Measurements from ENCODE around the gene PRKG2. TPM values are rescaled to one million over a fixed set of nuclear protein-coding genes. Genes with fewer than 3 reads are reported as not detected.

Gene PRKG2
- polyA plus RNA-seq, 1 of the 3 experiments (the other 2 are of a cell fraction) = not detected

DNA sequence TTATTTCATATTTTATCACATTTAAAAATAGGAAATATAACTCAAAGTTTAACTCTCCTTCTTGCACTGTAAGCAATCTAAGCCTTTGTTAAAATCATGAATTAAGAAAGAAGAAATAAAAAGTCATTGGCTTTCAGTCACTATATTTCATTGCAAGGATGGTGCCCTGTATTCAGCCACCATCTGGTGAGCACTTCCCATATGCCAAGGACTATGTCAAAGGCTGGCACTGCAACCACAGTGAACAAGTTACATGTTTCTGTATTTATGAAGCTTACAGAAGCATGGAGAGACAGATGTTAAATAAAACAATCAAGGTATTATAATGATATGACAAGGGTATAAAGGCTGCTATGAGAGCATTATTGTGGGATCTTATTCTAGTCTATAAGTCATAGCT is 68.6 kb downstream of the PRKG2 start:
- Histone ChIP-seq H3K36me3 (replicated peaks in 1 of 2; ENCODE audit: control insufficient read depth in 1 of 2, insufficient read depth in 2 of 2, low read length in 1 of 2) (no peaks in the 10 kb centered on the region), H3K4me1 (ENCODE audit: control insufficient read depth in 1 of 2, insufficient read depth in 2 of 2, low read depth in 1 of 2, low read length in 1 of 2) (no peaks in the 10 kb centered on the region), H3K9ac (no peak overlapping the region), H2AFZ (ENCODE audit: low read depth) (no peak overlapping the region), H3F3A (replicated peaks; ENCODE audit: insufficient read depth) (no peaks in the 10 kb centered on the region), H3K9me3 (no peaks in the 10 kb centered on the region), H3K27ac (ENCODE audit: low read depth in 2 of 2, low read length in 1 of 2) (no peak overlapping the region), H3K27me3 (ENCODE audit: insufficient read depth) (no peaks in the 10 kb centered on the region), H3K4me3 (ENCODE audit: low read depth in 2 of 2, low read length in 1 of 2) (no peak overlapping the region), H3K79me2 (ENCODE audit: insufficient read depth) (no peaks in the 10 kb centered on the region), H4K20me1 (ENCODE audit: insufficient read depth) (no peaks in the 10 kb centered on the region), H3K9me2 (no peaks in the 10 kb centered on the region), H3K4me2 (no peak overlapping the region)
- POLR2A ChIA-PET = no interaction called here
- DNase-seq = no peak
- no peak for TF ChIP-seq NRF1 (IDR thresholded peaks at IDR 0.05; ENCODE audit: low read depth, low read length)
- no peak for TF ChIP-seq MXI1 (IDR thresholded peaks at IDR 0.05; ENCODE audit: low read depth, low read length)
- TF ChIP-seq, protein P1, sequence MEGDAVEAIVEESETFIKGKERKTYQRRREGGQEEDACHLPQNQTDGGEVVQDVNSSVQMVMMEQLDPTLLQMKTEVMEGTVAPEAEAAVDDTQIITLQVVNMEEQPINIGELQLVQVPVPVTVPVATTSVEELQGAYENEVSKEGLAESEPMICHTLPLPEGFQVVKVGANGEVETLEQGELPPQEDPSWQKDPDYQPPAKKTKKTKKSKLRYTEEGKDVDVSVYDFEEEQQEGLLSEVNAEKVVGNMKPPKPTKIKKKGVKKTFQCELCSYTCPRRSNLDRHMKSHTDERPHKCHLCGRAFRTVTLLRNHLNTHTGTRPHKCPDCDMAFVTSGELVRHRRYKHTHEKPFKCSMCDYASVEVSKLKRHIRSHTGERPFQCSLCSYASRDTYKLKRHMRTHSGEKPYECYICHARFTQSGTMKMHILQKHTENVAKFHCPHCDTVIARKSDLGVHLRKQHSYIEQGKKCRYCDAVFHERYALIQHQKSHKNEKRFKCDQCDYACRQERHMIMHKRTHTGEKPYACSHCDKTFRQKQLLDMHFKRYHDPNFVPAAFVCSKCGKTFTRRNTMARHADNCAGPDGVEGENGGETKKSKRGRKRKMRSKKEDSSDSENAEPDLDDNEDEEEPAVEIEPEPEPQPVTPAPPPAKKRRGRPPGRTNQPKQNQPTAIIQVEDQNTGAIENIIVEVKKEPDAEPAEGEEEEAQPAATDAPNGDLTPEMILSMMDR (IDR thresholded peaks at IDR 0.05) = no peak
- CTCF ChIA-PET = no interaction called here

DNA sequence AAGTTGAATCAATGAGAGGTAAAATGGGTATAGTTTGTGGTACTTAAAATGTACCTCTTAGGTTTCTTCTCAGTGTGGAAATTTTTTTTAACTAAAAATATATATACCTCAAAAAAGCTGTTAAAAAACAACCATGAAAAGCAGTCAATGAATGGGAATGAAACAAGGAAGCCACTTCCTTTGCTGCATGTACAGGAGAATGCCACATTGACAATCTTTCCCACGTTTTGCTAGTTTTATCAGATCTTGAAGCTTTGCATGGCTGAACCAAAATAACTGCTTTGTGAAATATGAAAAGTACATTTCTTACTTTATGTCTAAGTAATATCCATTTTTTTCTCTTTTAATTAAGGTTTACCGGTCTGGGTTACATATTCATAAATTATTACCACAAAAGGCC is 71.8 kb downstream of the PRKG2 start:
- H3K4me2 ChIP-seq = no peak overlapping the region

More for the DNA sequence above, 71.8 kb downstream of the PRKG2 start:
- Histone ChIP-seq H4K20me1 (ENCODE audit: insufficient read depth) (no peaks in the 10 kb centered on the region), H3K36me3 (replicated peaks in 1 of 2; ENCODE audit: control insufficient read depth in 1 of 2, insufficient read depth in 2 of 2, low read length in 1 of 2) (no peaks in the 10 kb centered on the region), H3K9me3 (no peaks in the 10 kb centered on the region), H3K27me3 (ENCODE audit: insufficient read depth) (no peaks in the 10 kb centered on the region), H2AFZ (ENCODE audit: low read depth) (no peak overlapping the region), H3F3A (replicated peaks; ENCODE audit: insufficient read depth) (no peaks in the 10 kb centered on the region), H3K9me2 (no peaks in the 10 kb centered on the region), H3K9ac (no peak overlapping the region), H3K79me2 (ENCODE audit: insufficient read depth) (no peaks in the 10 kb centered on the region), H3K4me3 (ENCODE audit: low read depth in 2 of 2, low read length in 1 of 2) (no peak overlapping the region), H3K27ac (ENCODE audit: low read depth in 2 of 2, low read length in 1 of 2) (no peak overlapping the region), H3K4me1 (ENCODE audit: control insufficient read depth in 1 of 2, insufficient read depth in 2 of 2, low read depth in 1 of 2, low read length in 1 of 2) (no peaks in the 10 kb centered on the region)
- WGBS (ENCODE audit: low lambda C conversion rate) = 30% methylated on average over 2 of the region's 2 CpGs
- TF ChIP-seq SMC3 (IDR thresholded peaks at IDR 0.05; ENCODE audit: low read depth, low read length) (no peak), EP300 (IDR thresholded peaks at IDR 0.05; ENCODE audit: borderline replicate concordance in 1 of 2, low read depth in 1 of 2, low read length in 1 of 2) (no peak), RFX5 (IDR thresholded peaks at IDR 0.05; ENCODE audit: low read length) (no peak), TEAD4 (IDR thresholded peaks at IDR 0.05; ENCODE audit: borderline replicate concordance, insufficient read depth) (no peak), RXRA (IDR thresholded peaks at IDR 0.05; ENCODE audit: borderline replicate concordance, low read depth) (no peak), NFIC (IDR thresholded peaks at IDR 0.05; ENCODE audit: borderline replicate concordance) (no peak), CHD2 (IDR thresholded peaks at IDR 0.05; ENCODE audit: low read length, partially characterized antibody) (no peak), MEF2A (IDR thresholded peaks at IDR 0.05; ENCODE audit: borderline replicate concordance, low read depth) (no peak)
- TF ChIP-seq, protein P2, sequence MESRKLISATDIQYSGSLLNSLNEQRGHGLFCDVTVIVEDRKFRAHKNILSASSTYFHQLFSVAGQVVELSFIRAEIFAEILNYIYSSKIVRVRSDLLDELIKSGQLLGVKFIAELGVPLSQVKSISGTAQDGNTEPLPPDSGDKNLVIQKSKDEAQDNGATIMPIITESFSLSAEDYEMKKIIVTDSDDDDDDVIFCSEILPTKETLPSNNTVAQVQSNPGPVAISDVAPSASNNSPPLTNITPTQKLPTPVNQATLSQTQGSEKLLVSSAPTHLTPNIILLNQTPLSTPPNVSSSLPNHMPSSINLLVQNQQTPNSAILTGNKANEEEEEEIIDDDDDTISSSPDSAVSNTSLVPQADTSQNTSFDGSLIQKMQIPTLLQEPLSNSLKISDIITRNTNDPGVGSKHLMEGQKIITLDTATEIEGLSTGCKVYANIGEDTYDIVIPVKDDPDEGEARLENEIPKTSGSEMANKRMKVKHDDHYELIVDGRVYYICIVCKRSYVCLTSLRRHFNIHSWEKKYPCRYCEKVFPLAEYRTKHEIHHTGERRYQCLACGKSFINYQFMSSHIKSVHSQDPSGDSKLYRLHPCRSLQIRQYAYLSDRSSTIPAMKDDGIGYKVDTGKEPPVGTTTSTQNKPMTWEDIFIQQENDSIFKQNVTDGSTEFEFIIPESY (IDR thresholded peaks at IDR 0.05; ENCODE audit: borderline replicate concordance, low read depth) = no peak
- TF ChIP-seq, protein P3, sequence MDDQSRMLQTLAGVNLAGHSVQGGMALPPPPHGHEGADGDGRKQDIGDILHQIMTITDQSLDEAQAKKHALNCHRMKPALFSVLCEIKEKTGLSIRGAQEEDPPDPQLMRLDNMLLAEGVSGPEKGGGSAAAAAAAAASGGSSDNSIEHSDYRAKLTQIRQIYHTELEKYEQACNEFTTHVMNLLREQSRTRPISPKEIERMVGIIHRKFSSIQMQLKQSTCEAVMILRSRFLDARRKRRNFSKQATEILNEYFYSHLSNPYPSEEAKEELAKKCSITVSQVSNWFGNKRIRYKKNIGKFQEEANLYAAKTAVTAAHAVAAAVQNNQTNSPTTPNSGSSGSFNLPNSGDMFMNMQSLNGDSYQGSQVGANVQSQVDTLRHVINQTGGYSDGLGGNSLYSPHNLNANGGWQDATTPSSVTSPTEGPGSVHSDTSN (IDR thresholded peaks at IDR 0.05) = no peak
- TF ChIP-seq, protein P4, sequence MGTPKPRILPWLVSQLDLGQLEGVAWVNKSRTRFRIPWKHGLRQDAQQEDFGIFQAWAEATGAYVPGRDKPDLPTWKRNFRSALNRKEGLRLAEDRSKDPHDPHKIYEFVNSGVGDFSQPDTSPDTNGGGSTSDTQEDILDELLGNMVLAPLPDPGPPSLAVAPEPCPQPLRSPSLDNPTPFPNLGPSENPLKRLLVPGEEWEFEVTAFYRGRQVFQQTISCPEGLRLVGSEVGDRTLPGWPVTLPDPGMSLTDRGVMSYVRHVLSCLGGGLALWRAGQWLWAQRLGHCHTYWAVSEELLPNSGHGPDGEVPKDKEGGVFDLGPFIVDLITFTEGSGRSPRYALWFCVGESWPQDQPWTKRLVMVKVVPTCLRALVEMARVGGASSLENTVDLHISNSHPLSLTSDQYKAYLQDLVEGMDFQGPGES (IDR thresholded peaks at IDR 0.05; ENCODE audit: low read depth, low read length) = no peak
- ChIA-PET CTCF (no interaction called here), POLR2A (no interaction called here)
- DNase-seq = no peak
